ENCODE data around the gene CRACDL.

DNA sequence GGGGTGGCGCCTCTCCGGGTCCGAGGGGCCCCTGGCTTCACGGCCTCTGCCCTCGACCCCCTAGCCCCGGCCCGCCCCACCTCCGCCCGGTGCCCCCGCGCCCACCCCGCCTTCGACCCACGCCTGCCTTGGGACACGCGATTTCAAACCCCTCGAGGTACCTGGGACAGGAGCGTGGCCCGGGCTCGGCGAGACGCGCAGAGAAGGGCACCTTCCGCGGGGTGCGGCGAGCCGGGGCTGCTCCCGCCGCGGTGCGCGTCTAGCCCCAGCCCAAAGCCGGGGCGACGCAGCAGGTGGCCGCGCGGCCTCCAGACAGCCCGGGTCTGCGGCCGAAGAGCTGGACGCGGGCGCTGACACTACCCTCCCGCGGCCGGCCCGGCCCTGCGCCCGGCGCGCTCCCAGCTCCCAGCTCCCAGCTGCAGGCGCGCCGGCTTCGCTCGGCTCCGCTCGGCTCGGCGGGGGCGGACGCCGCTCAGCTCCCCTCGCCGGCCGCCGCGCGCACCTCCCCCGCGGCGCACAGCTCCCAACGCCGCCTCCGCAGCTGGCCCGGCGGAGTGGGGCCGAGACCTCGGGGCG is at the start of gene CRACDL:
- TF ChIP-seq RARB (CRISPR knock-in tag; IDR thresholded peaks at IDR 0.05) (no peak), CSDC2 (CRISPR knock-in tag; IDR thresholded peaks at IDR 0.05) (no peak), PPARA (CRISPR knock-in tag; IDR thresholded peaks at IDR 0.05; ENCODE audit: borderline replicate concordance) (no peak), ZFP30 (CRISPR knock-in tag; IDR thresholded peaks at IDR 0.05) (no peak), GLIS3 (CRISPR knock-in tag; IDR thresholded peaks at IDR 0.05) (no peak), SNAI2 (CRISPR knock-in tag; IDR thresholded peaks at IDR 0.05) (no peak), ZNF8 (CRISPR knock-in tag; IDR thresholded peaks at IDR 0.05) (no peak), ARNTL (CRISPR knock-in tag; IDR thresholded peaks at IDR 0.05; ENCODE audit: borderline replicate concordance, low read depth) (no peak), ESRRG (CRISPR knock-in tag; IDR thresholded peaks at IDR 0.05) (no peak)
- TF ChIP-seq, protein P1, sequence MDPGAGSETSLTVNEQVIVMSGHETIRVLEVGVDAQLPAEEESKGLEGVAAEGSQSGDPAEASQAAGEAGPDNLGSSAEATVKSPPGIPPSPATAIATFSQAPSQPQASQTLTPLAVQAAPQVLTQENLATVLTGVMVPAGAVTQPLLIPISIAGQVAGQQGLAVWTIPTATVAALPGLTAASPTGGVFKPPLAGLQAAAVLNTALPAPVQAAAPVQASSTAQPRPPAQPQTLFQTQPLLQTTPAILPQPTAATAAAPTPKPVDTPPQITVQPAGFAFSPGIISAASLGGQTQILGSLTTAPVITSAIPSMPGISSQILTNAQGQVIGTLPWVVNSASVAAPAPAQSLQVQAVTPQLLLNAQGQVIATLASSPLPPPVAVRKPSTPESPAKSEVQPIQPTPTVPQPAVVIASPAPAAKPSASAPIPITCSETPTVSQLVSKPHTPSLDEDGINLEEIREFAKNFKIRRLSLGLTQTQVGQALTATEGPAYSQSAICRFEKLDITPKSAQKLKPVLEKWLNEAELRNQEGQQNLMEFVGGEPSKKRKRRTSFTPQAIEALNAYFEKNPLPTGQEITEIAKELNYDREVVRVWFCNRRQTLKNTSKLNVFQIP (CRISPR knock-in tag; IDR thresholded peaks at IDR 0.05; ENCODE audit: borderline replicate concordance, low read depth): no peak
- TF ChIP-seq, protein P2, sequence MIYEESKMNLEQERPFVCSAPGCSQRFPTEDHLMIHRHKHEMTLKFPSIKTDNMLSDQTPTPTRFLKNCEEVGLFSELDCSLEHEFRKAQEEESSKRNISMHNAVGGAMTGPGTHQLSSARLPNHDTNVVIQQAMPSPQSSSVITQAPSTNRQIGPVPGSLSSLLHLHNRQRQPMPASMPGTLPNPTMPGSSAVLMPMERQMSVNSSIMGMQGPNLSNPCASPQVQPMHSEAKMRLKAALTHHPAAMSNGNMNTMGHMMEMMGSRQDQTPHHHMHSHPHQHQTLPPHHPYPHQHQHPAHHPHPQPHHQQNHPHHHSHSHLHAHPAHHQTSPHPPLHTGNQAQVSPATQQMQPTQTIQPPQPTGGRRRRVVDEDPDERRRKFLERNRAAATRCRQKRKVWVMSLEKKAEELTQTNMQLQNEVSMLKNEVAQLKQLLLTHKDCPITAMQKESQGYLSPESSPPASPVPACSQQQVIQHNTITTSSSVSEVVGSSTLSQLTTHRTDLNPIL (CRISPR knock-in tag; IDR thresholded peaks at IDR 0.05; ENCODE audit: low read depth): no peak
- TF ChIP-seq, protein P3, sequence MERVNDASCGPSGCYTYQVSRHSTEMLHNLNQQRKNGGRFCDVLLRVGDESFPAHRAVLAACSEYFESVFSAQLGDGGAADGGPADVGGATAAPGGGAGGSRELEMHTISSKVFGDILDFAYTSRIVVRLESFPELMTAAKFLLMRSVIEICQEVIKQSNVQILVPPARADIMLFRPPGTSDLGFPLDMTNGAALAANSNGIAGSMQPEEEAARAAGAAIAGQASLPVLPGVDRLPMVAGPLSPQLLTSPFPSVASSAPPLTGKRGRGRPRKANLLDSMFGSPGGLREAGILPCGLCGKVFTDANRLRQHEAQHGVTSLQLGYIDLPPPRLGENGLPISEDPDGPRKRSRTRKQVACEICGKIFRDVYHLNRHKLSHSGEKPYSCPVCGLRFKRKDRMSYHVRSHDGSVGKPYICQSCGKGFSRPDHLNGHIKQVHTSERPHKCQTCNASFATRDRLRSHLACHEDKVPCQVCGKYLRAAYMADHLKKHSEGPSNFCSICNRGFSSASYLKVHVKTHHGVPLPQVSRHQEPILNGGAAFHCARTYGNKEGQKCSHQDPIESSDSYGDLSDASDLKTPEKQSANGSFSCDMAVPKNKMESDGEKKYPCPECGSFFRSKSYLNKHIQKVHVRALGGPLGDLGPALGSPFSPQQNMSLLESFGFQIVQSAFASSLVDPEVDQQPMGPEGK (CRISPR knock-in tag; IDR thresholded peaks at IDR 0.05; ENCODE audit: borderline replicate concordance): no peak

Data from SK-N-SH treated with all-trans-retinoic acid at 6 μM for 48 hours (cell line).